ENCODE results near the gene CTU2. TPM values are rescaled to one million over a fixed set of nuclear protein-coding genes. Genes with fewer than 3 reads are reported as not detected.

CTU2 gene
- total RNA-seq, 1 donor from 2014 or later = 32.1 TPM

GRCh38 chr16:88669980-88670379 is 36.3 kb upstream of the CTU2 start:
- Mint-ChIP-seq H3K27me3 (ENCODE audit: low read depth) (no peaks in the 10 kb centered on the region), H3K27ac (ENCODE audit: unreplicated experiment) (no peak overlapping the region), H3K36me3 (ENCODE audit: low read depth) (no peaks in the 10 kb centered on the region), H3K4me3 (no peak overlapping the region), H3K9me3 (no peaks in the 10 kb centered on the region), H3K4me1 (peaks cover 10% of the 10 kb centered on the region)
- TF ChIP-seq CTCF (conservative IDR thresholded peaks at IDR 0.05) = no peak
- no peak for DNase-seq (ENCODE audit: low read depth, low spot score)

- H3K4me3 Mint-ChIP-seq = no peak overlapping the region
- no peaks in the 10 kb centered on the region for H3K36me3 Mint-ChIP-seq (ENCODE audit: low read depth)
- no peak overlapping the region for H3K27ac Mint-ChIP-seq (ENCODE audit: unreplicated experiment)
- no peak for TF ChIP-seq CTCF (conservative IDR thresholded peaks at IDR 0.05)
- peaks cover 8% of the 10 kb centered on the region for H3K4me1 Mint-ChIP-seq
- no peaks in the 10 kb centered on the region for H3K9me3 Mint-ChIP-seq
- no peaks in the 10 kb centered on the region for H3K27me3 Mint-ChIP-seq (ENCODE audit: low read depth)
- DNase-seq (ENCODE audit: low read depth, low spot score) = no peak
These were observed 34.5 kb upstream of the CTU2 start for GRCh38 chr16:88671806-88672205.

GRCh38 chr16:88672776-88673175 is 33.5 kb upstream of the CTU2 start:
- Mint-ChIP-seq H3K27me3 (ENCODE audit: low read depth) (no peaks in the 10 kb centered on the region), H3K4me1 (peaks cover under 1% of the 10 kb centered on the region), H3K4me3 (peak overlapping the region; percentile 44), H3K9me3 (no peaks in the 10 kb centered on the region), H3K27ac (ENCODE audit: unreplicated experiment) (no peak overlapping the region), H3K36me3 (ENCODE audit: low read depth) (no peaks in the 10 kb centered on the region)
- TF ChIP-seq CTCF (conservative IDR thresholded peaks at IDR 0.05) = peak; percentile 33
- no peak for DNase-seq (ENCODE audit: low read depth, low spot score)

GRCh38 chr16:88673716-88674379 is 32.5 kb upstream of the CTU2 start:
- DNase-seq (ENCODE audit: low read depth, low spot score) = no peak
- H3K27me3 Mint-ChIP-seq (ENCODE audit: low read depth) = no peaks in the 10 kb centered on the region
- no peaks in the 10 kb centered on the region for H3K9me3 Mint-ChIP-seq
- H3K4me1 Mint-ChIP-seq = no peaks in the 10 kb centered on the region
- H3K36me3 Mint-ChIP-seq (ENCODE audit: low read depth) = no peaks in the 10 kb centered on the region
- TF ChIP-seq CTCF (conservative IDR thresholded peaks at IDR 0.05) = no peak
- H3K4me3 Mint-ChIP-seq = no peak overlapping the region
- peak overlapping the region; percentile 12 for H3K27ac Mint-ChIP-seq (ENCODE audit: unreplicated experiment)

GRCh38 chr16:88676502-88677242 is 29.6 kb upstream of the CTU2 start:
- Mint-ChIP-seq H3K27ac (ENCODE audit: unreplicated experiment) (no peak overlapping the region), H3K4me1 (peaks cover 2% of the 10 kb centered on the region), H3K27me3 (ENCODE audit: low read depth) (peaks cover 1% of the 10 kb centered on the region), H3K9me3 (no peaks in the 10 kb centered on the region), H3K4me3 (no peak overlapping the region), H3K36me3 (ENCODE audit: low read depth) (no peaks in the 10 kb centered on the region)
- TF ChIP-seq CTCF (conservative IDR thresholded peaks at IDR 0.05) = no peak
- no peak for DNase-seq (ENCODE audit: low read depth, low spot score)
